GM12873 (cell line): ENCODE results near the gene ZNF470.

Experiments
- TF ChIP-seq, protein P1 (sequence below): IDR thresholded peaks from 2 replicates; pipeline ENCODE4 v1.5.1; 2012; ENCODE audit warnings: low read depth, mild to moderate bottlenecking, moderate library complexity, low read length, control low read depth; ENCODE audit not compliant: insufficient read depth; ENCODE audit errors: missing control alignments

Gene ZNF470

DNA sequence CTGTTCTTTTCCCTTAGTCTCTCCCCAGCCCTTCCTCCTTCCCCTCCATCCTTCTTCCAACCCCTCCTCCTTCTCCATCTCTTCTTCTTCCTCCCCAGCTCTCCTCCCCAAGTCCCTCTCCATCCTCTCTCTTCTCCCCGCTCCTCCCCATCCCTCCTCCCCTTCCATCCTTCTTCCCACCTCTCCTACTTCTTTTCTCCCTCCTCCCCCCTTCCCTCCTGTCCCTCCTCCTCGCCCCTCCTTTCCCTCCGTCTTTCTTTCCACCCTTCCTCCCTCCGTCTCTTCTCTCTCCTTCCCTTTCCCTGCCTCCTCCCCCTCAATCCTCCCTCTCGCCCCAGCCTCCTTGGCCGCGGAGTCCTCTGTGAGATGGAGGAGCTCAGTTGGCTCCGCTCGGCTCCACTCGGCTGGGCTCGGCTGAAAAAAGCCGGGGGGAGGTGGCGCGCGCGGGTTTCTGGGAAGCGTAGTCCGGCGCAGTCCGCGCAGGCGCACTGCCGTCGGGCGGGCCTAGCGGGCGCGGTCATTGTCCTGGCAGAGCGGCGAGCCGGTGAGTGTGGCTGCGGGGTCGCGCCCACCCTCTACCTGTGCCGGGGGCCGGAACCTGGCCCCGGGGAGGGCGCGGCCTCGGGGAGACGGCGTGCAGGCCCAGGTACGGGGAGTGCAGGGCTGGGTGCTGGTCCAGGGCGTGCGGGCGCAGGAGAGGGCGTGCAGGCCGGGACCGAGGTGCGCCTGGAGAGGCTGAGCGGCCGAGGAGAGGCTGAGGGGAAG lies 27.7 kb downstream of the ZNF470 start, which contains the start of gene ZNF71:
TSS of gene ZNF71 (plus strand) at position 520 of the 765 bp plus-strand sequence. CDS start 6,257 bp downstream, outside the sequence.
- TF ChIP-seq, protein P1, sequence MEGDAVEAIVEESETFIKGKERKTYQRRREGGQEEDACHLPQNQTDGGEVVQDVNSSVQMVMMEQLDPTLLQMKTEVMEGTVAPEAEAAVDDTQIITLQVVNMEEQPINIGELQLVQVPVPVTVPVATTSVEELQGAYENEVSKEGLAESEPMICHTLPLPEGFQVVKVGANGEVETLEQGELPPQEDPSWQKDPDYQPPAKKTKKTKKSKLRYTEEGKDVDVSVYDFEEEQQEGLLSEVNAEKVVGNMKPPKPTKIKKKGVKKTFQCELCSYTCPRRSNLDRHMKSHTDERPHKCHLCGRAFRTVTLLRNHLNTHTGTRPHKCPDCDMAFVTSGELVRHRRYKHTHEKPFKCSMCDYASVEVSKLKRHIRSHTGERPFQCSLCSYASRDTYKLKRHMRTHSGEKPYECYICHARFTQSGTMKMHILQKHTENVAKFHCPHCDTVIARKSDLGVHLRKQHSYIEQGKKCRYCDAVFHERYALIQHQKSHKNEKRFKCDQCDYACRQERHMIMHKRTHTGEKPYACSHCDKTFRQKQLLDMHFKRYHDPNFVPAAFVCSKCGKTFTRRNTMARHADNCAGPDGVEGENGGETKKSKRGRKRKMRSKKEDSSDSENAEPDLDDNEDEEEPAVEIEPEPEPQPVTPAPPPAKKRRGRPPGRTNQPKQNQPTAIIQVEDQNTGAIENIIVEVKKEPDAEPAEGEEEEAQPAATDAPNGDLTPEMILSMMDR: no peak

DNA sequence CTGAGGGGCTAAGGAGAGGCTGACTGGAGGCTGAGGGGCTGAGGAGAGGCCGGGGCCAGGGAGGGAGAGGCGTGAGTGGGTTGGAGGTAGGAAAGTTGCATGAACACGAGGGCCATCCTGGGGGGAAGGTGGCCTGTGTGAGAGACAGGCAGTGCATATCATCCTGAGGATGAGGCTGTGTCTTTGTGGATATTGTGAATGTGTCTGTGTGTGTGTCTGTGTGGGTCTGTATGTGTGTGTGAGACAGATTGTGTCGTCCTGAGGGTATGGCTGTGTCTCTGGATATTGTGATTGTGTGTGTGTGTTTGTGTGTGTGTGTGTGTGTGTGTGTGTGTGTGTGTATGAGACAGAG lies 28.3 kb downstream of the ZNF470 start:
- TF ChIP-seq, protein P1: no peak

DNA sequence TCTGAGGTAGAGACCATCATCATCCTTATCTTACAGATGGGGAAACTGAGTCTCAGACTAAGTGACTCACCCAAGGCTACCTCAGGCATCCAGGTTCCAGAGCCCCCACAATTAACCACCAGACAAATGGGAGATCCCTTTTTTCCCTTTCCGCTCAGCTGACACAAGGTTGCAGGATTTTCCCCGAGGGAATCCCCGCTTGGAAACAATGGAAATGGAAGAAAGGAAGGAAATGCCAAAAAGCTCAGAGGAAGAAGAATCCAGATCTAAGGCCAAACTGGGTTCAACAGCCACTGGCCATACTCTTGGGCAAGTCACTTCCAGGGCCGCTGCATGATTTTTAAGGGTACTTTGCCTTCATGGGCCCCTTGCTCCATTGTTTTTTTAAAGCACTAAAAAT lies 29.4 kb downstream of the ZNF470 start:
- TF ChIP-seq, protein P1: no peak

DNA sequence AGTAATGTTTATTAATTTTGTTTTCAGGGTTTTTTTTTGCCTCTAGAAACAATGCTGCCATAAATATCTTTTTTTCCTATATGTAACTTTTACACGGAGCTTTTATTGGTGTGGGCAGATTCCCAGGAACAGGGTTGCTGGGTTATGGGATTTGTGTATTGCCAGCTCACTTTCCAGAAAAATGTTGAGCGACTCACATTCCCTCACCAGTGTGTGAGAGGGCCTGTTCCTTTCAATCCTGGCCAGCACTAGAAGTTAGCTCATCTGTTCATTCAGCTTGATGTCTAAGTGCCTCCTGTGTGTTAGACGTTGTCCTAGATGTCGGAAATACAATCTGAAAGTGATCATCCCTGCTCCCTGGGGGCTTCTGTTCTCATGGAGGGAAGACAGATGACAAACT lies 30.4 kb downstream of the ZNF470 start:
- TF ChIP-seq, protein P1: no peak

DNA sequence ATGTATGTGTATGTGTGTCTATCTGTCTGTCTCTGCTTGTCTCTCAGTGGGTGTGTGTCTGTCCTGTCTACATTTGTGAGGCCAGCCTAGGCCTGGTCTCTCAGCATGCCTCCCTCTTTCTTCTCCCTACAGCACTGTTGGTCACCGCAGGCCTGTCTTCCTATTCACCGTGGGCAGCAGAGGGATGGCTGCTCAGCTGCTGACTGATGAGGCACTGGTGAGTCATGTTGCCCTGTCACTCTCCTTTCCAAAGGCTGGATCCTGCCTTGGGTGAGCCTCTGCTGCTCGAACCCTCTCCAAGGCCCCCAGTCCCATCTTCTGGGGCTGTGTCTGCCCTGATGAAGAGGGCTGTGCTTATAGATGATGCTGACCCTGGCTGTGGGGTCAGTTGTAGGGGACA lies 34.1 kb downstream of the ZNF470 start:
- TF ChIP-seq, protein P1: no peak

GRCh38 chr19:56603829-56604228 lies 36.6 kb downstream of the ZNF470 start:
- TF ChIP-seq, protein P1: no peak

DNA sequence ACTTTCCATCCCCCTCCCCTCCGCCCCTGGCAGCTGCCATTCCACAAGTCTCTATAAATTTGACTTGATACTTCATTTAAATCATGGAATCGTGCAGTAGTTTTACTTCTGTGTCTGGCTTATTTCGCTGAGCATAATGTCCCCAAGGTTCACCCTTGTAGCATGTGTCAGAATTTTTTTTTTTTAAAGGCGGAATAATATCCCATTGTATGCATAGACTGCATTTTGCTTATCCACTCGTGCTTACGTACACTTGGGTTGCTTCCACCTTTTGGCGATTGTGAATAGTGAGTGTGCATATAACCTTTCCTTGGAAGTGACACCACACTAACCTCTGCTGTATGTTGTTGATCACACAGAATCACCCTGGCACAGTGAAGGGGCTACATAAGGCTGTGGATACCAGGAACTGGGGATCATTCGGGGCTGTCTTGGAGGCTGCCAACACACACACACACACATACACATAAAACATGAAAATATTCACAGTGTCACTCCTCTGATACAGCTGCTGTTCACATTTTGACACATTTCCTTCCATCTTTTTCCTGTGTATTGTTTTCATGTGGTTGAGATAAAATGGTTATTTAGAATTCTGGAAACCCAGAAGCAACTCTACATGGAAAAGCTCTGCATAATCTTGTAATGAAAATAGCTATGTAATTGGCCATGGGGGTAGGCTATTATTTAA lies 41.2 kb downstream of the ZNF470 start:
- TF ChIP-seq, protein P1: no peak
